HCT116 (cell line): ENCODE measurements around the gene EEIG1.

ENCODE experiments used
- EZH2phosphoT487 ChIP-seq: fragments of 200-600 bp; IDR thresholded peaks from 2 replicates; pipeline ENCODE4 v1.6.1; 2018; ENCODE audit warnings: antibody characterized with exemption, borderline replicate concordance
- FOSL1 ChIP-seq: IDR thresholded peaks from 2 replicates; pipeline ENCODE4 v1.6.1; 2012; ENCODE audit warnings: low read depth
- TF ChIP-seq, protein P1 (sequence below), 3 experiments: fragments of 200-600 bp in 1 of 3; sonication (generic) in 1 of 3; IDR thresholded peaks in 2 of 3; conservative IDR thresholded peaks in 1 of 3; 2 replicates each; pipeline ENCODE4 v1.5.1; 2012 to 2017; ENCODE audit warnings: low read depth in 2 of 3, low read length in 2 of 3, antibody characterized with exemption in 1 of 3, borderline replicate concordance in 1 of 3, control low read depth in 1 of 3, mild to moderate bottlenecking in 1 of 3, mixed read lengths in 1 of 3, mixed run types in 1 of 3, moderate library complexity in 1 of 3; ENCODE audit not compliant: insufficient read depth in 1 of 3

GRCh38 chr9:128002959-128003358 is 22.2 kb upstream of the EEIG1 start:
- TF ChIP-seq, protein P1, sequence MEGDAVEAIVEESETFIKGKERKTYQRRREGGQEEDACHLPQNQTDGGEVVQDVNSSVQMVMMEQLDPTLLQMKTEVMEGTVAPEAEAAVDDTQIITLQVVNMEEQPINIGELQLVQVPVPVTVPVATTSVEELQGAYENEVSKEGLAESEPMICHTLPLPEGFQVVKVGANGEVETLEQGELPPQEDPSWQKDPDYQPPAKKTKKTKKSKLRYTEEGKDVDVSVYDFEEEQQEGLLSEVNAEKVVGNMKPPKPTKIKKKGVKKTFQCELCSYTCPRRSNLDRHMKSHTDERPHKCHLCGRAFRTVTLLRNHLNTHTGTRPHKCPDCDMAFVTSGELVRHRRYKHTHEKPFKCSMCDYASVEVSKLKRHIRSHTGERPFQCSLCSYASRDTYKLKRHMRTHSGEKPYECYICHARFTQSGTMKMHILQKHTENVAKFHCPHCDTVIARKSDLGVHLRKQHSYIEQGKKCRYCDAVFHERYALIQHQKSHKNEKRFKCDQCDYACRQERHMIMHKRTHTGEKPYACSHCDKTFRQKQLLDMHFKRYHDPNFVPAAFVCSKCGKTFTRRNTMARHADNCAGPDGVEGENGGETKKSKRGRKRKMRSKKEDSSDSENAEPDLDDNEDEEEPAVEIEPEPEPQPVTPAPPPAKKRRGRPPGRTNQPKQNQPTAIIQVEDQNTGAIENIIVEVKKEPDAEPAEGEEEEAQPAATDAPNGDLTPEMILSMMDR (IDR thresholded peaks at IDR 0.05 in 2 of 3, conservative IDR thresholded peaks at IDR 0.05 in 1 of 3; ENCODE audit: borderline replicate concordance in 1 of 3, insufficient read depth in 1 of 3, low read depth in 2 of 3, low read length in 2 of 3): no peak
- TF ChIP-seq EZH2phosphoT487 (no peak), FOSL1 (no peak)
